ENCODE results near the gene HSD17B11. TPM values are rescaled to one million over a fixed set of nuclear protein-coding genes. Genes with fewer than 3 reads are reported as not detected.

The HSD17B11 gene
- polyA plus RNA-seq, 3 donors = 86.9 to 330 (median 272) TPM

DNA sequence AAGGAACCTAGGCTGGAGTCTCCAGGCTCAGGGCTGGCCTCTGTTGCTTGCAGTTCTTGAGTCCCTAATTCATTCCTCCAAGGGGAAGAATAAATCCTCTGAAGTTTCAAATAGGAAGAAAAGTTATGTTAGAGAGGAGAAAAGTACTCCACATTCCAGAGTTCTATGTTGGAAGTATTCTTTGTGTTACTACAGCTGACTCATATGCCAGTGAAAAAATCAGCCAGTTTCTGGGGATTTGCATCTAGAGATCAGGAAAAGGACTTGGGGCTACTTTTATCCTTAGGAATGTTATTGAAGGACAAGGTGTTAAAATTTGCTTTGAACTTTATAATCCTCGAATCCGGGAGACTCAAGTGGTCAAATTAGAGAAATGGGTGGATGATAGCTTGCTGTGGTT, 19.7 kb upstream of the HSD17B11 start:
- Mint-ChIP-seq H3K27ac (no peak overlapping the region), H3K36me3 (no peaks in the 10 kb centered on the region), H3K27me3 (ENCODE audit: low read depth in 3 of 3) (peaks cover 0 to 2% (median 0%) of the 10 kb centered on the region in 3 donors), H3K4me3 (no peak overlapping the region), H3K9me3 (peaks cover 0 to 4% (median 2%) of the 10 kb centered on the region in 7 donors), H3K4me1 (peaks cover 22% of the 10 kb centered on the region)
- Histone ChIP-seq H2AFZ (ENCODE audit: insufficient read depth, low read depth, low read length, poor library complexity, severe bottlenecking) (no peak overlapping the region), H3K27ac (ENCODE audit: low read depth in 1 of 2, low read length in 2 of 2) (no peak overlapping the region), H3K4me1 (ENCODE audit: control insufficient read depth in 1 of 2, insufficient read depth in 2 of 2, low read length in 2 of 2) (peaks cover 21 to 22% of the 10 kb centered on the region in 2 donors), H3K9ac (ENCODE audit: insufficient read depth, low read length, poor library complexity, severe bottlenecking) (no peak overlapping the region), H3K9me3 (replicated peaks in 1 of 2; ENCODE audit: control insufficient read depth in 1 of 2, insufficient read depth in 1 of 2, low read length in 2 of 2) (peaks cover 0 to 4% of the 10 kb centered on the region in 2 donors), H3K27me3 (ENCODE audit: control insufficient read depth in 2 of 2, insufficient read depth in 2 of 2, low read length in 2 of 2) (no peaks in the 10 kb centered on the region), H3K4me2 (replicated peaks; ENCODE audit: extremely low read depth, low read length, poor library complexity, severe bottlenecking) (no peak overlapping the region), H3K36me3 (replicated peaks in 1 of 2; ENCODE audit: control insufficient read depth in 1 of 2, insufficient read depth in 2 of 2, low read length in 2 of 2) (no peaks in the 10 kb centered on the region), H3K4me3 (replicated peaks in 1 of 3; ENCODE audit: low read depth in 2 of 3, low read length in 3 of 3) (no peak overlapping the region), H3K79me2 (ENCODE audit: insufficient read depth, low read length) (no peaks in the 10 kb centered on the region), H4K20me1 (ENCODE audit: insufficient read depth, low read length) (no peaks in the 10 kb centered on the region)
- intact Hi-C loops (cut with micrococcal nuclease) = no loop called here
- TF ChIP-seq CTCF (IDR thresholded peaks at IDR 0.05) = no peak
- 100% methylated on average over 2 of the region's 2 CpGs for WGBS (ENCODE audit: insufficient coverage)
- DNase-seq = no peak

- Histone ChIP-seq H3K27ac (ENCODE audit: low read depth in 1 of 2, low read length in 2 of 2) (no peak overlapping the region), H3K4me2 (replicated peaks; ENCODE audit: extremely low read depth, low read length, poor library complexity, severe bottlenecking) (no peak overlapping the region), H4K20me1 (ENCODE audit: insufficient read depth, low read length) (no peaks in the 10 kb centered on the region), H2AFZ (ENCODE audit: insufficient read depth, low read depth, low read length, poor library complexity, severe bottlenecking) (no peak overlapping the region), H3K9ac (ENCODE audit: insufficient read depth, low read length, poor library complexity, severe bottlenecking) (no peak overlapping the region), H3K36me3 (replicated peaks in 1 of 2; ENCODE audit: control insufficient read depth in 1 of 2, insufficient read depth in 2 of 2, low read length in 2 of 2) (no peaks in the 10 kb centered on the region), H3K79me2 (ENCODE audit: insufficient read depth, low read length) (no peaks in the 10 kb centered on the region), H3K9me3 (replicated peaks in 1 of 2; ENCODE audit: control insufficient read depth in 1 of 2, insufficient read depth in 1 of 2, low read length in 2 of 2) (peaks cover 0 to 4% of the 10 kb centered on the region in 2 donors), H3K4me3 (replicated peaks in 1 of 3; ENCODE audit: low read depth in 2 of 3, low read length in 3 of 3) (no peak overlapping the region), H3K27me3 (ENCODE audit: control insufficient read depth in 2 of 2, insufficient read depth in 2 of 2, low read length in 2 of 2) (no peaks in the 10 kb centered on the region), H3K4me1 (ENCODE audit: control insufficient read depth in 1 of 2, insufficient read depth in 2 of 2, low read length in 2 of 2) (peaks cover 21 to 22% of the 10 kb centered on the region in 2 donors)
- H3K9me3 Mint-ChIP-seq = peaks cover 0 to 4% (median 2%) of the 10 kb centered on the region in 7 donors
- peaks cover 22% of the 10 kb centered on the region for H3K4me1 Mint-ChIP-seq
- no peak for DNase-seq
- no CpG with 5 or more reads among the region's 2 CpGs for WGBS (ENCODE audit: insufficient coverage)
- no peak overlapping the region for H3K4me3 Mint-ChIP-seq
- intact Hi-C loops (cut with micrococcal nuclease) = no loop called here
- peaks cover 0 to 2% (median 1%) of the 10 kb centered on the region in 3 donors for H3K27me3 Mint-ChIP-seq (ENCODE audit: low read depth in 3 of 3)
- no peak overlapping the region for H3K27ac Mint-ChIP-seq
- no peak for TF ChIP-seq CTCF (IDR thresholded peaks at IDR 0.05)
- H3K36me3 Mint-ChIP-seq = no peaks in the 10 kb centered on the region
Measured at GRCh38 chr4:87410157-87410556, 19.2 kb upstream of the HSD17B11 start.

Measured in CD14-positive monocyte (primary cell).